HT-29 (cell line): ENCODE measurements around the gene TEDC2. TPM values are rescaled to one million over a fixed set of nuclear protein-coding genes. Genes with fewer than 3 reads are reported as not detected.

Experiments
- DNase-seq: peaks from one replicate; pipeline ENCODE4 v3.0.0-alpha.2; 2015; ENCODE audit warnings: low spot score
- small RNA-seq: library from RNA; depleted of rRNA; stranded (forward); fragments of <200 nt; gene quantifications from one replicate; pipeline ENCODE3, GENCODE V24; 2014
- total RNA-seq: library from RNA; depleted of rRNA; stranded (reverse); fragments of >200 nt; shearing (Covaris generic); gene quantifications from 2 replicates; pipeline ENCODE4 v1.2.3, GENCODE V29; 2014; rRNA removed

The TEDC2 gene
- total RNA-seq, 1 experiment from 2014 or later = 53.8 TPM

DNA sequence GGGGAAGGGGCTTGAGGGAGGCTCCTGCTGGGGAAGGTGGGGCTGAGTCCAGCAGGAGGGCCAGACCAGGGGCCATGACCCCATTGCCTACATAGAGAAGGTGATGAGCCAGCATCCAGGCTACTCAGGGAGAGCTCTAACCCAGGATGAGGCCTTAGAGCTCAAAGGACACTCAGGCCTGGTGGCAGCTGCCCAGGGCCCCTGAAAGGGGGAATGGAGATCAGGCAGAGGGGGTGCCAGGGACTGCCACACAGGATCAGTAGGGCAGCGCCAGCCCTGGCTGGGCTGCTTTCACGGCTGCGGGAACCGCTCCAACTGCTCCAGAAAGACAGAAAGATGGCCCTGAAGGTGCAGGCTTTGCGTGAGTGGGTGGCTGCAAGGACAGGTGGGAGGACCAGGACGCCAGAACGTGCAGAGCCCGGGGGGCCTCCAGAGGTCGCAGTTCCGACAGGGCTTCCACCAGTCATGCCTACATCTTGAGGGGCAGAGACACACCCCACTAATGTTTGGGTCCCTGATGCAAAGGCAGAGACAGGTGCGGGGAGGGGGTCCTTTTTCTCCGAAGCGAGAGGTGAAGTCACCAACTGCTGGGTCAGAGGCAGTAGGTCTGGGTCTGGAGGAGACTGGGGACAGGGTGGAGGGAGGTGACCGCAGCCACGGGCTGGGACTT is 53.0 kb downstream of the TEDC2 start:
- no peak for DNase-seq

DNA sequence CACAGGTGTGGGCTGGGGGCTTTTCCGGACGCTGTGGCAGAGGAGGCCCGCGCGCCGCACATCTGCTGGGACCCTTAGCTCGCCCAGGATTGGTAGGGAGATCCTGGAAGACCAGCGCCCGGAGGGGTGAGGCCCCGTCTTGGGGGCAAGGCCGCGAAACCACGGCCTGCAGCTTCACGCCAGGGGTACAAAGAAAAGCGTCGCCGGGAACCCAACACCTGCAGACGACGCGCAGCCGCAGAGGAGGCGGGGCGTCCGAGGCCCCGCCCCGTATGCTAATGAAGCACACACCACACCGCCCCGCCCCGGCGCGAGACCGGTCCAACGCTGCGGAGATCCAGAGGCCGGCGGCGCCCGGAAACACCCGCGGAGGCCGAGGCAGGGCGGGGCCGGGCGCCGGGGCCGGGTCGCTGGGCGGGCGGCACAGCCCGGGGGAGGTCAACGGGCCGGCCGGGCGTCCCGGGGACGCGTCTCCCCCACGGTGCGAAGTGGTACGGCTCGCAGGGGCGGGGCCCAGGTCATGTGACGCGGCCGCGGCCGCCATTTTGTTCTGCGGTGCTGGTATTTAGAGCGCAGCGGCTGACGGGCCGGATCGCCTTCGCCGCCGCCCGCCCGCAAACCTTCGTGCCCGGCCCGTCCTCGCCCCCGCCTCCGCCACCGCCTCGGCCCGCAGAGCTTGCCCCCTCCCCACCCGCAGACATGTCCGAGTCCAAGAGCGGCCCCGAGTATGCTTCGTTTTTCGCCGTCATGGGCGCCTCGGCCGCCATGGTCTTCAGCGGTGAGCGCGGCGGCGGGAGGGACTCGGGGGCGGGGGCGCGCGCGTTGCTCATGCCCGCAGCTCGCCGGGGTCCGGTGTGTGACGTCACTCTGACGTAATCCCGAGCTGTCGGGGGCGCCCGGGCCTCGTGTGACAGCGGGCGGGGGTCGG is 53.8 kb downstream of the TEDC2 start, which contains the start of gene ATP6V0C:
TSS of gene ATP6V0C (plus strand) at position 548 of the 928 bp plus-strand sequence. CDS start at position 700, 152 bp downstream.
- DNase-seq = peak; percentile 95

Small RNAs within 50 kb of the gene (small RNA-seq; reads per million reads assigned to genes)
- gene MIR6768 = not detected

Other genes starting within 250 kb of the TEDC2 start
- 33.6 and 34.6 TPM in 2 replicates for gene BRICD5, start 249.2 kb upstream of the TEDC2 start, total RNA-seq
- gene PGP, start 245.3 kb upstream of the TEDC2 start, total RNA-seq = 82.0 and 98.7 TPM in 2 replicates
- gene E4F1, start 236.5 kb upstream of the TEDC2 start, total RNA-seq = 83.8 and 87.2 TPM in 2 replicates
- gene DNASE1L2, start 223.7 kb upstream of the TEDC2 start, total RNA-seq = 0.99 and 3.1 TPM in 2 replicates
- 160 and 162 TPM in 2 replicates for gene ECI1, start 208.5 kb upstream of the TEDC2 start, total RNA-seq
- gene RNPS1, start 192.0 kb upstream of the TEDC2 start, total RNA-seq = 213 and 226 TPM in 2 replicates
- gene ABCA3, start 119.4 kb upstream of the TEDC2 start, total RNA-seq = under 0.01 and 2.5 TPM in 2 replicates
- 64.9 and 68.1 TPM in 2 replicates for gene CCNF, start 30.7 kb upstream of the TEDC2 start, total RNA-seq
- gene NTN3, start 11.2 kb downstream of the TEDC2 start, total RNA-seq = not detected in 2 replicates
- 16.5 and 16.6 TPM in 2 replicates for gene TBC1D24, start 15.0 kb downstream of the TEDC2 start, total RNA-seq
- 99.9 and 117 TPM in 2 replicates for gene ATP6V0C, start 53.8 kb downstream of the TEDC2 start, total RNA-seq
- 112 and 114 TPM in 2 replicates for gene AMDHD2, start 60.3 kb downstream of the TEDC2 start, total RNA-seq
- gene CEMP1, start 71.3 kb downstream of the TEDC2 start, total RNA-seq = 0.84 TPM in 1 of 2 replicates, not detected in the other
- 21.2 and 23.7 TPM in 2 replicates for gene PDPK1, start 77.9 kb downstream of the TEDC2 start, total RNA-seq
- gene KCTD5, start 222.4 kb downstream of the TEDC2 start, total RNA-seq = 73.1 and 104 TPM in 2 replicates